Heart left ventricle (tissue), 13 donors: Measurements from ENCODE around the gene TOMM7.

Experiments
- POLR2A ChIP-seq, 2 donors: fragments of 450-650 bp; IDR thresholded peaks; one replicate each; pipeline ENCODE4 v1.6.1; 2017; ENCODE audit warnings: antibody characterized with exemption in 2 of 2, mild to moderate bottlenecking in 2 of 2, moderate library complexity in 2 of 2
- TF ChIP-seq, protein P1 (sequence below), 12 donors: fragments of 200-600 bp; sonication (generic) in 4 of 12; IDR thresholded peaks; one replicate each; pipeline versions ENCODE4 v1.5.0 to v1.8.0; 2018 to 2022; ENCODE audit warnings: antibody characterized with exemption in 12 of 12, mild to moderate bottlenecking in 5 of 12
- donor health status: ischemic (EF 13 %, LVEDD 7.1; RV severe dilation, severe dysfunction).
- donor health status: DM: no; HTN: yes; CAD: no.
- donor health status: DM: no; HTN: no; CAD: no.
- donor health status: ischemic (EF 25% LVEDD 6.9; RV normal size, moderate dysfunction).
- donor health status: ischemic (EF 25% LVEDD 5.7; RV mildly dilated, moderate dysfunction).
- donor health status: ischemic (EF 35%, LVEDD 5.7; RV mildly dilated, moderate dysfunction).
- donor health status: nonischemic (EF 11% LVEDD 7.7; RV severe dilation, severe dysfunction).
- donor health status: DM: yes; HTN: yes; CAD: no.
- donor health status: PGD.
- donor health status: ischemic (EF 29% LVEDD 5.4; RV normal size, mild dysfunction).
- donor health status: nonischemic (EF 23%, LVEDD 6.1; RV moderate dilation, normal function).

GRCh38 chr7:22832401-22832800 is 9.8 kb upstream of the TOMM7 start:
- TF ChIP-seq, protein P1, sequence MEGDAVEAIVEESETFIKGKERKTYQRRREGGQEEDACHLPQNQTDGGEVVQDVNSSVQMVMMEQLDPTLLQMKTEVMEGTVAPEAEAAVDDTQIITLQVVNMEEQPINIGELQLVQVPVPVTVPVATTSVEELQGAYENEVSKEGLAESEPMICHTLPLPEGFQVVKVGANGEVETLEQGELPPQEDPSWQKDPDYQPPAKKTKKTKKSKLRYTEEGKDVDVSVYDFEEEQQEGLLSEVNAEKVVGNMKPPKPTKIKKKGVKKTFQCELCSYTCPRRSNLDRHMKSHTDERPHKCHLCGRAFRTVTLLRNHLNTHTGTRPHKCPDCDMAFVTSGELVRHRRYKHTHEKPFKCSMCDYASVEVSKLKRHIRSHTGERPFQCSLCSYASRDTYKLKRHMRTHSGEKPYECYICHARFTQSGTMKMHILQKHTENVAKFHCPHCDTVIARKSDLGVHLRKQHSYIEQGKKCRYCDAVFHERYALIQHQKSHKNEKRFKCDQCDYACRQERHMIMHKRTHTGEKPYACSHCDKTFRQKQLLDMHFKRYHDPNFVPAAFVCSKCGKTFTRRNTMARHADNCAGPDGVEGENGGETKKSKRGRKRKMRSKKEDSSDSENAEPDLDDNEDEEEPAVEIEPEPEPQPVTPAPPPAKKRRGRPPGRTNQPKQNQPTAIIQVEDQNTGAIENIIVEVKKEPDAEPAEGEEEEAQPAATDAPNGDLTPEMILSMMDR (IDR thresholded peaks at IDR 0.05), result no peak
- TF ChIP-seq POLR2A (IDR thresholded peaks at IDR 0.05), result no peak
